NB4 (cell line): ENCODE data around the gene GPR35.

Experiments used
- DNase-seq: peaks from one replicate; pipeline ENCODE4 v3.0.0; 2010; ENCODE audit warnings: low read depth
- H3K4me3 ChIP-seq: one replicate; pipeline ENCODE4 v1.5.1; 2011; ENCODE audit warnings: mild to moderate bottlenecking, low read depth, low read length, moderate library complexity
- MYC ChIP-seq: IDR thresholded peaks from 2 replicates; pipeline ENCODE4 v1.6.1; 2011; ENCODE audit warnings: low read depth, low read length
- POLR2A ChIP-seq: IDR thresholded peaks from 2 replicates; pipeline ENCODE4 v1.6.1; 2011; ENCODE audit warnings: mild to moderate bottlenecking; ENCODE audit not compliant: insufficient read length; ENCODE audit errors: extremely low read depth
- TF ChIP-seq, protein P1 (sequence below): IDR thresholded peaks from one replicate; pipeline ENCODE4 v1.5.1; 2012; ENCODE audit warnings: low read depth, low read length
- TF ChIP-seq, protein P2 (sequence below): IDR thresholded peaks from 2 replicates; pipeline ENCODE4 v1.6.1; 2011; ENCODE audit warnings: low read depth, low read length

The GPR35 gene

DNA sequence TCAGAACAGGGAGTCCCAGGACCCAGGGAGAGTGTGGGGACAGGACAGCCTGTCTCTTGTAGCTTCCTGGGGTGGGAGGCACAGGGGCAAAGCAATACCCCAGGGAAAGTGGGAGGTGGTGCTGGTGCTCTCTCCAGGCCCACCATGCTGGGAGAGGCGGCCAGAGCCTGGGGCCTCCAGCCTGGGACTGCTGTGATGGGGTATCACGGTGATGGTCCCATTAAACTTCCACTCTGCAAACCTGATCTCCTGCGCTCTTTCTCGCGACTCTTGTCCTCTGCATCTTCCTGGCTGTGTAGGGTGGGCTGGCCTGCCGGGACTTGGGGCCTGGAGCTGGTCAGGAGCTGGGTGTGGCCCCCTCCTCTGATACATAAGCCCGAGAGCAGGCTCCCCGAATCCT is 46.8 kb upstream of the GPR35 start:
- no peak overlapping the region for H3K4me3 ChIP-seq
- TF ChIP-seq, protein P1, sequence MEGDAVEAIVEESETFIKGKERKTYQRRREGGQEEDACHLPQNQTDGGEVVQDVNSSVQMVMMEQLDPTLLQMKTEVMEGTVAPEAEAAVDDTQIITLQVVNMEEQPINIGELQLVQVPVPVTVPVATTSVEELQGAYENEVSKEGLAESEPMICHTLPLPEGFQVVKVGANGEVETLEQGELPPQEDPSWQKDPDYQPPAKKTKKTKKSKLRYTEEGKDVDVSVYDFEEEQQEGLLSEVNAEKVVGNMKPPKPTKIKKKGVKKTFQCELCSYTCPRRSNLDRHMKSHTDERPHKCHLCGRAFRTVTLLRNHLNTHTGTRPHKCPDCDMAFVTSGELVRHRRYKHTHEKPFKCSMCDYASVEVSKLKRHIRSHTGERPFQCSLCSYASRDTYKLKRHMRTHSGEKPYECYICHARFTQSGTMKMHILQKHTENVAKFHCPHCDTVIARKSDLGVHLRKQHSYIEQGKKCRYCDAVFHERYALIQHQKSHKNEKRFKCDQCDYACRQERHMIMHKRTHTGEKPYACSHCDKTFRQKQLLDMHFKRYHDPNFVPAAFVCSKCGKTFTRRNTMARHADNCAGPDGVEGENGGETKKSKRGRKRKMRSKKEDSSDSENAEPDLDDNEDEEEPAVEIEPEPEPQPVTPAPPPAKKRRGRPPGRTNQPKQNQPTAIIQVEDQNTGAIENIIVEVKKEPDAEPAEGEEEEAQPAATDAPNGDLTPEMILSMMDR: no peak
- no peak for TF ChIP-seq MYC
- TF ChIP-seq, protein P2, sequence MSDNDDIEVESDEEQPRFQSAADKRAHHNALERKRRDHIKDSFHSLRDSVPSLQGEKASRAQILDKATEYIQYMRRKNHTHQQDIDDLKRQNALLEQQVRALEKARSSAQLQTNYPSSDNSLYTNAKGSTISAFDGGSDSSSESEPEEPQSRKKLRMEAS: no peak
- TF ChIP-seq POLR2A: no peak
- no peak for DNase-seq

DNA sequence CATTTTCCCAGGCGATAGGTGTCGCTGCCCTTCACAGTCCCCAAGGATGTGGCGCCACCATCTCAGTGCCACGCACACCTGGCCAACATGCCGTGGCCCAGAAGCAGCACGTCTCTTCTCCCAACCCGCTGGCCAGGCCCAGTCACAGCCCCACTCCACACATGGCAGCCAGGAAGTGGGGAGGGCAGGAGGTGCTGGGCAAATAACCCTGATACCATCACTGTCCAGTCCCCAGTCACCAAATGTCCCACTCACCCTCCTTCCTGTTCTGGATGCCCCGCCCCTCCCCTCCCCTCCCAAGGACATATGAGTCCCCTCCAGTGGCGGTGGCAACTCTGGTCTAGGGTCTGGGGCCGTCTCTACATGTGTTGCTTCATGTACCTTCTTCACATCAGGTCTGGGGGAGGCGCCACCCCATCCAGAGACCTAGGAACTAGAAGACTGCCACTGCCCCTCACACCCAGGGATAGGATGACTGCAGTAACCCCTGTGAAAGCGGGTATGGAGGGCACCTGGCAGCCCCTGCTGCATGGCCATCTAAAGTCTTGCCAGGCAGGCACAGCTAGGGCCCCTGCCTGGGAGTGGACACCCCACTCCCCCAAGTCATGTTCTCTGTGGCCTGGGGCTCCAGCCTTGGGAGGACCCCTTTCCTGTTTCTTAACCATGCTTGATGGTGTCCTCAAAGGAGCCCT is 46.1 kb upstream of the GPR35 start:
- TF ChIP-seq POLR2A: no peak
- TF ChIP-seq, protein P1: no peak
- no peak overlapping the region for H3K4me3 ChIP-seq

DNA sequence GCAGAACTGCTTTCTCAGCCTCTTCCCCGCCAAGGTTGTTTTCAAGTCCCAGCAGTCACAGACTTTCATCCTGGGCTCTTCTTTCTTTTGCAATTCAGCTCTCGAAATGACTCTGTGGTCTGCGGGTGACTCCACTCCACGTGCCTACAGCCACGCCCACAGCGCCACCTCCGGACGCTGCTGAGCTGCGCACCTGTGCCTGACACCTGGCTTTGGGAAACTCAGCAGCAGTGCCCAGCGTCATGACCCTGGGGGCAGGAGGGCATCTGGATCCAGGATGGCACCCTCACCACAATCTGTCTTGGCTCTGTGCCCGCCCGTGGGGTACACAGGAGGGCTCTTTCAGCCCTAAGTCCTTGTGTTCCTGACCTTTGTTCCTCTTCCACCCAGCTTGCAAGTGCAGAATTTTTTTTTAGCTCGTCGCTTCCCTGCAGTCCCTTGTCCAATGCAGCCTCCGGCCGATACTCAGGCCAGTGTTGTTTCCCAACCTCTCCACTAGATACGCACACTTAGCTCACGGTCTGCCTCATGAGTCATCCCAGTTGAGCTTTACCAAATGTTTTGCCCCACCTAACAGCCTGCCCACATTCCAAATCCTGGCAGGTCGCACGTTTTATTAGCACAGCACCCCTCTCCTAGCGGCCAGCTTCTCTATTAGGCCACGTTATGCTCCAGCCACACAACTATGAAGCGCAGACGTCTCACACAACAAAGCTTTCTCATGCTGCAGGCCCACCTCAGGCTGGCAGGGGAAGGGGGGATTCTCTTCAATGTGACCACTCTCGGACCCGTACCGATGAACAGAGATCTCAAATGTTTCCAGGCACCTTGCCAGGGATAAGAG is 45.3 kb upstream of the GPR35 start:
- H3K4me3 ChIP-seq: no peak overlapping the region
- peak; percentile 95 for DNase-seq
- TF ChIP-seq MYC: peak; percentile 90
- TF ChIP-seq, protein P1: peak; percentile 43
- TF ChIP-seq, protein P2: peak; percentile 94
- TF ChIP-seq POLR2A: no peak

More for the DNA sequence above, 46.1 kb upstream of the GPR35 start:
- DNase-seq: peak; percentile 55

DNA sequence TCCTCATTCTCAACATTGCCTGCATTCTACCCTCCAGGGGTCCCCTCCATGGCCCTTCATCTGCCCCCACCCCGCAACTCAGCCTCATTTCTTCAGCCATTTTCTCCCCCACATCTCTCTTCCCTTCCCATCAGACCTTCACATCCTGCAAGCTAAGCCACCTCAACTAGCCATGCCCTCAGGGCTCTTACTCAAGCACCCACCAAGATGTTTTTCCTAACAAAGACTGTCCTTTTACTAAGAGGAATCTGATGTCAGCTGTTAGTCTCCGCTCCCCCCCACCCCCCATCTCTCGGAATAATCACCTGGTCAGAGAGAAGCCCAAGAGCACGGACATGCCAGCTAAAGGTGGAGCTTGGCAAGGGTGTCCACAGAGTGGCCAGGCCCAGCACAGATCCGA is 43.5 kb upstream of the GPR35 start:
- DNase-seq: no peak
- no peak overlapping the region for H3K4me3 ChIP-seq
- TF ChIP-seq MYC (no peak), POLR2A (no peak)
- TF ChIP-seq, protein P1: no peak
- TF ChIP-seq, protein P2: no peak

GRCh38 chr2:240582781-240583180 is 42.5 kb upstream of the GPR35 start:
- no peak for DNase-seq
- no peak for TF ChIP-seq POLR2A
- no peak for TF ChIP-seq MYC
- TF ChIP-seq, protein P2: no peak
- TF ChIP-seq, protein P1: no peak
- H3K4me3 ChIP-seq: no peak overlapping the region
